ENCODE results near the gene OLFM3.

OLFM3 gene

DNA sequence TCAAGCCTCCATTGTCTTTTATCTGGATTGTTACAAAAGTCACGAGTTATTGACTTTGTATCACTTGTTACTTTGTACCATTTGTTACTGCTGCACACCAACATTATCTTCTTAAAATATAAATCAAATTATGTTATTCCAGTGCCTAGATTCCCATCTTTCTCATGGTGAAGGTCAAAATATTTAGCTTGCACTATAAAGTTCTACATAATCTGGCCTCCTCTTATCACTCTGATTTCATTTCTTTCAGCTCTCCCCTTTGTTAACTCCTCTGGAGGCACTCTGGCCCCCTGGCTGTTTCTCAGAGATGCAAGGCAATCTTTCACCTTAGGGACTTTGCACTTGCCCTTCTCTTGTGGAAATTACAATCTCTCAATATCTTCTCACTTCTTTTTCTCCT, 143.8 kb downstream of the OLFM3 start:
- DNase-seq (ENCODE audit: extremely low read depth in 1 of 2, low read depth in 1 of 2) = no peak

GRCh38 chr1:101849356-101849755, 147.4 kb downstream of the OLFM3 start:
- no peak for DNase-seq (ENCODE audit: extremely low read depth in 1 of 2, low read depth in 1 of 2)

- no peak for DNase-seq (ENCODE audit: extremely low read depth in 1 of 2, low read depth in 1 of 2)
These were observed 149.1 kb downstream of the OLFM3 start for GRCh38 chr1:101847626-101848025.

DNA sequence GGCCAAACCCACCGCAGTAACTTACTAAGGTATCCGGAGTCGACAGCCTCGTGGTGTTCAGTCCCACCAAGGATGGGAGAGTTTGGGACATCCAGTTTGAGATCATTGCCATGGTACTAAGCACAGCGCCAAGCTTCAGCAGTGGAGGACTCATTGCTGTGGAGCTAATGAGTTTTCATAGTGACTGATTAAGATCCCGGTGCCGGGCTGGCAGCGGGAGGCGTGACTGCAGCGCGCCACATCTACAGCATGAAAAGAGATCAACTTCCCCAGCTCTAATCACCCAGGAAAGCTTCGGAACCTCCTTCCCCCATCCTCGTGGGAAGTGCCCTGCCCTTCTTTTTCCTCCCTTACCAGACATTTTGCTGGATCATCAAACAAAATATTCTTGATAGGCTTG, 149.9 kb downstream of the OLFM3 start:
- DNase-seq (ENCODE audit: extremely low read depth in 1 of 2, low read depth in 1 of 2) = no peak

GRCh38 chr1:101843160-101843559, 153.6 kb downstream of the OLFM3 start:
- DNase-seq (ENCODE audit: extremely low read depth in 1 of 2, low read depth in 1 of 2) = no peak

DNA sequence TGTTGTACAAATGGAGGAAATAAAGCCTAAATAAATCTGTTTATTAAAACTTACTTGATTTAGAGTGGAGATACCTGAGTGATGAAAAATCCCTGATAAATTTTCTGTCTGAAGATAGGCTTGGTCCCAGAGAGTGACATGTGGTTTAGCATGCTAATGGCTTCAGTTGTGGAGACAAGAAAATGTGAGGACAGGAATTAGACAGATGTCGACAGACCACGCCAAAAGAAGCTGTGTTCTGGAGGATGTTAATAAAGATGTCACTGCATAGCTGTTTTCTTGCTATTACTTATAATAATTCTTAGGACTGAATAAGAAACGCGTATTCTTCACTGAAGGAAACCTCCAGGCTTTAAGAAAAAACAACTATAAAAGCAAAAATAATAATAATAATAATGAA, 154.9 kb downstream of the OLFM3 start:
- no peak for DNase-seq (ENCODE audit: extremely low read depth in 1 of 2, low read depth in 1 of 2)

GRCh38 chr1:101835988-101836387, 160.7 kb downstream of the OLFM3 start:
- DNase-seq (ENCODE audit: extremely low read depth in 1 of 2, low read depth in 1 of 2) = no peak

DNA sequence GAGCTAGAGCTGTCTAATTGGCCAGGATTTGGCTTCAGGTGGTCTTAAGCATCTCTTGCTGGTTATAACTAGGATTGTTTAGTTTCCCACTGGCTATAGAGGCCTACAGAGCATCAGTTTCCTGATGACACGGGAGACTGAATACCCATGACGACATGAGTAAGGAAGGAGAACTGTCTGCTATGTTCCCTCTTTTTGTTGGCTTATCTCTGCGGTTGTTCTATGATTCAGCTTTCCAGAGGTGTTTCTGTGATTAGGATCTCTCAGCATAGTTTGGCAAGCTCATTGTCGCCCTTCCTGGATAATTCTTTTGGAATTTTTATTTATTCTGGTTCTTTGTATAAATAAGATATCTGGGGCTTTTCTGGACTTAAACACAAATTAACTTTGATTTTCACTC, 163.4 kb downstream of the OLFM3 start:
- DNase-seq (ENCODE audit: extremely low read depth in 1 of 2, low read depth in 1 of 2) = no peak

GRCh38 chr1:101826416-101826815, 170.3 kb downstream of the OLFM3 start:
- DNase-seq (ENCODE audit: extremely low read depth in 1 of 2, low read depth in 1 of 2) = no peak

DNA sequence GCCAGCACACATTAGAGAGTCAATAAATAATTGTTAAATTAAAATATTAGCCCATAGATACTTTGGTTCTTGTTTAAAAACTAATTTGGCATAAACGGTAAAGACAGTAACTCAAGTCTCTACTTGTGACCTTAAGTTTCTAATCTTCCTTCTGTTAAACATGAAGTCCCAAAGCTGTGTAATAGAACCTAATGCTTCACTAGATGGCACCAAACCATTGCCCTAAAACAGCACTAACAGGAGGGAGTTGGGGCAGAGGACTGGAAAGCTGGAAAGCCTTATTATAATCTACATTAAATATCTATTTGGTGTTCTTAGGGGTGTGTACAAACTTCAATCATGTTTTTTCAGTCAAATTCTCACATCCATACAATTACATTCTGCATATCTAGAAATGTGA, 176.7 kb downstream of the OLFM3 start:
- DNase-seq (ENCODE audit: extremely low read depth in 1 of 2, low read depth in 1 of 2) = no peak

DNA sequence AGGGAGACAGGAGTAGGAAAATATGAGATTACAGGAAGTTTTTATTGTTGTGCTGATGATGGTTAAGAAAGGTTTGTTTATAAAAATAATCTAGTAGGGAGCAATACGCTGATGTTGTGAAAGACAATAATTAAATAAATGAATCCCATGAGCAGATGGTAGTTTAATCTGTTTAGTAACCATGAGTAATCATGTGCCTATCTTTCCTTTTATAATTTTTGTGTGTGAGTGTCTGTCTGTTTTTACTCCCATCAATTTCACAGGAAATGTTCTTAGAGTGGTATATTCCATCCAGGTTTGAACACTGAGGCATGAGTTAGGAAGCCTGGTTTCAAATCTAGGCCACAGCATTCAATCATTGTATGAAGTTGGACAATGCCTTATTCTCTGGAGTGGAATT, 180.5 kb downstream of the OLFM3 start:
- DNase-seq (ENCODE audit: extremely low read depth in 1 of 2, low read depth in 1 of 2) = no peak

- DNase-seq (ENCODE audit: extremely low read depth in 1 of 2, low read depth in 1 of 2) = no peak
These were observed 198.3 kb downstream of the OLFM3 start for GRCh38 chr1:101798417-101798816.

DNA sequence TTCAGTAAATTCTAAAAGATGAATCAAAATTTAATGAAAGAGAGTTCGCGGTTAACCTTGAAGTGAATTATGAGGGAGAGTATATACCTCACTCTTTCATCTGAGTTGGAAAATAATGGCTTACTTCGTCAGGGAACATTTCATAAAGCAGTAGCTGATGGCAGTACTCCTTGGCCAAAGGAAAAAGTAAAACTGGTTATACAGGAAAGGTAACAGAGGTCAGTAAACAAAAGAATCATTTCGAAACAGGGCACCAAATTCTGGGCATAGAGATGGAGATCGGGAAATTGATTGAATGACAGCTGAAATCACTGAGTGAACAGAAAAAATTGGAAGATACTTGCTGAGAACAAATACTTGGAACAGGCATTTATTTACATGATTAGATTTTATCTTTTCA, 199.0 kb downstream of the OLFM3 start:
- no peak for DNase-seq (ENCODE audit: extremely low read depth in 1 of 2, low read depth in 1 of 2)

DNA sequence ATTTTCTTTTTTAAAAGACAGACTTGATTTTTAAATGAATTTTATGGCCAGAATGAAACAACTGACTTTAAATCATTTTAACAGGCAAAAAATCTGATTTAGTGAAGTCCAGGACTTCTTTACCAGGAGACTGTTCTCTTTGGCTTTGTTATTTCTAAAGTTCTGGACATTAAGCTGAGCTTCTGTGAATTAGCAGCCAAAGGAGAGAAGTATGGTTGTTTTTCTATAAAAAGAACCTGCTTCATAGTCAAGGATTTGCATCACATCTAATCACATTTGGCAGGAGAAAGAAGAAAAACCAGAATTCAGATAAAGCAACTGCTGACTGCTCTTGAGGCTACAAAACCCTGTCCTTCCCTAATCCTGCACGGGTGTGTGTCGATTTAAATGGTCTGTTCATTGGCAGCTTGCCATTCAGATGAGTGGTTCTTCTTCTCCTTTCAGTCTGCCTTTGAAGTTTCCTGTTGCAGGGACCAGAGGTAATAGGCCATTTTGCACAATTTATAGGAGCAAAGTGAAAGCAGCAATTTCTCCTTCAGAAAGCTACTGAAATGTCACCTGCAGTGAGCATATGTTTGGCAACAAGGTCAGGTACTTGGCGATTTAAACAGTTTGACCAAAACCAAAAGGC, 215.4 kb downstream of the OLFM3 start:
- DNase-seq (ENCODE audit: extremely low read depth in 1 of 2, low read depth in 1 of 2) = no peak

GRCh38 chr1:101769520-101769919, 227.2 kb downstream of the OLFM3 start:
- DNase-seq (ENCODE audit: extremely low read depth in 1 of 2, low read depth in 1 of 2) = no peak

GRCh38 chr1:101757985-101758384, 238.7 kb downstream of the OLFM3 start:
- no peak for DNase-seq (ENCODE audit: extremely low read depth in 1 of 2, low read depth in 1 of 2)

DNA sequence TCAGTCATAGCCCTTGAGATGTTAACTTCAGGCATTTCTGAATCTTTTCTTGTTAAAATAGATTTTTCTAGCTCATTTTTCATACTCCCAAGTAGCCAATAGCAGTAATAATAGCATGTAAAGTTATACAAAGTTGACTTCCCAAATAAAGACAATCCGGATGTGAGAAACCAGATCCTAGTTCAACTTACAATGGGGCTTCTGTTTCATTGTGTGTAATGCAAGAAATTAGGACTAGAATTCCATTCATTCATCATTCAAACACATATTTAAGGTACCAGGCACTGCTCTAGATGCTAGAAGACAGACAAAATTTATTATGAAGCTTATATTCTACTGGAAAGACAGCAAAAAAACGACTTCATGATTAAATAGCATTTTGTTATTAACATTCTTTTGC, 240.3 kb downstream of the OLFM3 start:
- DNase-seq (ENCODE audit: extremely low read depth in 1 of 2, low read depth in 1 of 2) = no peak
